Fibroblast of pulmonary artery (primary cell): ENCODE measurements around the gene DCST1.

Experiments
- DNase-seq: peaks from one replicate; pipeline ENCODE4 v3.0.0-alpha.2; 2010; ENCODE audit warnings: low read depth
- H3K4me3 ChIP-seq: replicated peaks from 2 replicates; pipeline ENCODE4 v1.5.1; 2011; ENCODE audit warnings: low read depth, mild to moderate bottlenecking, control low read depth, low read length, moderate library complexity
- TF ChIP-seq, protein P1 (sequence below): IDR thresholded peaks from 2 replicates; pipeline ENCODE4 v1.5.1; 2011; ENCODE audit warnings: mild to moderate bottlenecking, control low read depth, low read length, inconsistent platforms; ENCODE audit errors: missing control alignments

DCST1 gene

DNA sequence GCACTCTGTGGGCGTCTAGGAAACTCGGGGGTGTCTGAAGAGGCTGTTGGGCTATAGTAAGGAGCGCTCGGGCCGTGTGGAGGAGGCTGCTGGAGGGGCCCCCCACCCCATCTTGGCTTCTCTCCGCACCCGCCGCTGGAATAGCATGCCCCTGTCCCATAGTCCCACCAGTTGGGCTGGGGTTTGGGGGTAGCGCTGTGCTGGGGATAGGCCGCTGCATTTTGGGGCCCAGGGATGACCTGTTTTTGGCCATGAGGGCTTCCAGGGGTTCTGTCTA lies 45.5 kb downstream of the DCST1 start:
- H3K4me3 ChIP-seq = peak overlapping the region; percentile 40
- TF ChIP-seq, protein P1, sequence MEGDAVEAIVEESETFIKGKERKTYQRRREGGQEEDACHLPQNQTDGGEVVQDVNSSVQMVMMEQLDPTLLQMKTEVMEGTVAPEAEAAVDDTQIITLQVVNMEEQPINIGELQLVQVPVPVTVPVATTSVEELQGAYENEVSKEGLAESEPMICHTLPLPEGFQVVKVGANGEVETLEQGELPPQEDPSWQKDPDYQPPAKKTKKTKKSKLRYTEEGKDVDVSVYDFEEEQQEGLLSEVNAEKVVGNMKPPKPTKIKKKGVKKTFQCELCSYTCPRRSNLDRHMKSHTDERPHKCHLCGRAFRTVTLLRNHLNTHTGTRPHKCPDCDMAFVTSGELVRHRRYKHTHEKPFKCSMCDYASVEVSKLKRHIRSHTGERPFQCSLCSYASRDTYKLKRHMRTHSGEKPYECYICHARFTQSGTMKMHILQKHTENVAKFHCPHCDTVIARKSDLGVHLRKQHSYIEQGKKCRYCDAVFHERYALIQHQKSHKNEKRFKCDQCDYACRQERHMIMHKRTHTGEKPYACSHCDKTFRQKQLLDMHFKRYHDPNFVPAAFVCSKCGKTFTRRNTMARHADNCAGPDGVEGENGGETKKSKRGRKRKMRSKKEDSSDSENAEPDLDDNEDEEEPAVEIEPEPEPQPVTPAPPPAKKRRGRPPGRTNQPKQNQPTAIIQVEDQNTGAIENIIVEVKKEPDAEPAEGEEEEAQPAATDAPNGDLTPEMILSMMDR = no peak
- DNase-seq = no peak

GRCh38 chr1:155079487-155080311 lies 46.1 kb downstream of the DCST1 start:
- DNase-seq = no peak
- H3K4me3 ChIP-seq = no peak overlapping the region
- TF ChIP-seq, protein P1 = no peak

DNA sequence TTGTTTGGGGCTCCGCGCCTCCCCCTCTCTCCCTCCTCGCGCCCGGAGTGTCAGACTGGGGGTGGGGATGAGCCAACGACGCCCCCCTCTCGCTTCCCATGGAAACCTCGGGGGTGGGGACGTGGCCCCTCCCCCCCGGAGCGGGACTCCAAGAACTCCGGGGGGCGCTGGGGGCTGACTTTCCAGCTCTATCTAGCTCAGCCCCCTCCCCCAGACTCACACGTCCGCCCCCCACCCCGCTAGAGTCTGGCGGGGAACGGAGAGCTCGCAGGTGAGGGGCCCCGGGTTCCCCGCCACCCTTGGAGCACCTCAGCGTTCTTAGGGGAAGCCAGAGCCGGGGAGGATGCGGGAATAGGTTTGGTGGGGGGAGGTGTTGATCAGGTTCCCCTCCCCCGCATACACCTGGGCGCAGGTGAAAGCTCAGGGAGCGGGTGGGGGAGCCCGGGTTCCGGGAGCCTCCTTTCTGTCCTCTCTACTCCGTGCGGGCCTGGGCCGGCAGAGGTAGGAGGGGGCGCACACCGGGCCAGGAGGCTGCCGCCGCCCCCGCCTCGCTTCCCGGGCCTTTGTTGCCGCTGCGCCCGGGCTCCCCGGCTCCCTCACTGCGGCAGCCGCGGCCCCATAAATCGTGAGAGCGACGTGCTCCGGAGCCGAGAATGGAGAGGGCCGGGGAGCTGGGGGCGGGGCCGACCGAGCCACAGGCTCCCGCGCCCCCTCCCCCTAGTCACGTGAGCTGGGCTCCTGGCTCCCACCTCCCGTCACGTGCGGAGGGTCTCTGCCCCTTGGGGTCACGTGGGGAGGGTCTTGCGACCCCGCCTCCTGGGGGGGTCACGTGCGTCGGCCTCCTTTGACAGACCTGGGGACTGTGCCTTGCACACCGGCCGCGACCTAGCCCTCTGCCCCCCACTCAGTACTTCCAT lies 46.9 kb downstream of the DCST1 start:
- no peak overlapping the region for H3K4me3 ChIP-seq
- DNase-seq = no peak
- TF ChIP-seq, protein P1 = no peak

DNA sequence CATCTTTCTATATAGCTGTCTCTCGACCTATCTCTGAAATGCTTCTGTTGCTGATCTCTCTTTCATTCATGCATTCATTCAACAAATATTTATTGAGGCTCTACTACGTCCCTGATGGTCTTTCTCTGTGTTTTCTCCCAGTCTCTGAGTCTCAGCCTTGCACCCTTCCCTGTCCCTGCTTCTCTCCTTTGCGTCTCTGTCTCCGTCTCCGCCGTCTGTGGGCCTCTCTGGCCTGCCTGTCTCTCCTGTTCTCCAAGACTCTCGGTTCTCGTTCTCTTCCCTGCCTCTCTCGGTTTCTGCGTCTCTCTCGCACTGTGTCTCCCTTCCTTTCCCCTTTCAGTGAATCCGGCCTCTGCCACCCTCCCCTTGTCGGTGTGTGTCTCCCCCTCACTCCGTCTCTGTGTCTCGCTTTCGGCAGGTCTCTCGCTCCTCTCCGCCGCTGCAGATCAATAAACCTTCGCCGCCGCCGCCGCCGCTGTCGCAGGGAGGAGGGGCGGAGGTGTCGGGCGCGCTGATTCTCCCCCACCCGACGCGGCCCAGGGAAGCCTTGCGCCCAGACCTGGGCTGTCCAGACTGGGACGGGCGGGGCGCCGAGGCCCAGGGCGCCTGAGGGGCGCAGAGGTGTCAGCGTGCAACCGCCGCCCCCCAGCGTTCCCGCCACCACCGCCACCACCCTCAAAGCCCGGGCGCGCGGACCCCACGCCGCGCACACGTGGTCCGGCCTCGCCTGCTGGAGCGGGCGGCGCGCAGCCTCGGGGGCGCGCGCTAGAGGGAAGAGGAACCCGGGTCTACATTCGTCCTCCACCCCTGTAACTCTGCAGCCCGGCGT lies 48.1 kb downstream of the DCST1 start:
- no peak for DNase-seq
- TF ChIP-seq, protein P1 = no peak
- H3K4me3 ChIP-seq = no peak overlapping the region

DNA sequence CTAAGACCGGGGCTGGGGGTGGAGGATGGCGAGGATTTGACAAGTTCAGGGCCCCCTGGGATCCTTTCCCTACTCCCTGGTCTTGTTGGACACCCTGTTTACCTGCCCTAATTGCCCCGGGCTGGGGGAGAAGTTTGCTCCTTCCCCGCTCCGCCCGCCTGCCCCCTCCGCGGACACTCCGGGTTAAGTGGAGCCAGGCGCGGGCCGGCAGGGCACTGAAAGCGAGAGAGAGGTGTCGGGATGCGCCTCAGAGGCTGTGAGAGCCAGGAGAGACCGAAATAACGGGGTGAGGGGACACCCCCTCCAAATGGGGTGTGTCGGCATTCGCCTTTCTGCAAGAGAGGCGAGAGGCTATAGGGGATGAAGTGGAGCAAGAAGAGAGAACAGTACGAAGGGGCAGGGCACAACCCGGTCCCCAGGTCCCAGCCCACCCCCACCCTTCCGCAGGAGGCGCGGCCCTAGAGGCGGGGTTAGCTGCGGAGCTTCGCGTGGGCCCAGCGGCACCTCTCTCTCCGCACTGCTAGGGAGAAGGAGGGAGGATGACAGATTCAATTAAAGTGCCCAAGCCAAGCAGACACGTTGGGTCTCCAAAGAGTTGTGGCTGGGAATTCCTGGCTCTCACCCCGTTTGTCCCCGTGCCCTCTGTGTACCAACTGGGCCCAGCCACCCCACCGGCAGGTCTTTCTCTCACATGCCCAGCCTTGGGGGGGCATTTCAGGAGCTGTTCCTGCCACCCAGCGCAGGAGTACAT lies 48.9 kb downstream of the DCST1 start:
- DNase-seq = no peak
- TF ChIP-seq, protein P1 = no peak
- H3K4me3 ChIP-seq = no peak overlapping the region

DNA sequence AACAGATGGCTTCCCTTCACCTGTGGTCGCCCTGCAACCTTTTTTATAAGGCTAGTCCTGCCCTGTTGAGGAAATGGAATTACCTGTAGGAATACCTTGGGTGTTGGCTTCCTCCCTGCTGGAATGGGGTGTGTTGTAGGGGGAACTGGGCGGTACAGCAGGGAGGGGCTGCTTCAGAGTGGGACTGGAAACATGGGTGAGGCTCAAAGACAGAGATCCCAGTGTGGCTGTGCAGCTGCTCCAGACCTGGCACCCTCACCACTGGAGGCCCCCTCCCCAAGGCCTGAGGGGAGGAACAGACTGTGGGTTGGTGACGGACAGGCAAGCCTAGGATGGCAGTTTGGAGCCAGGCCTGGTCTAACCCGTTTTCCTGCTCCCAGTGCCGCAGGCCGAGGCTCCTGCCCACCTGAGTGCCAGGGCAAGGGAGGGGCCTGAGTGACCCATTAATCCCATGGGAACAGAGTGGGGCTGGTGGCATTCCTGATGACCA lies 49.5 kb downstream of the DCST1 start:
- no peak for DNase-seq
- TF ChIP-seq, protein P1 = no peak
- no peak overlapping the region for H3K4me3 ChIP-seq
